Endothelial cell of umbilical vein (primary cell): ENCODE measurements around the gene PELI2. TPM values are rescaled to one million over a fixed set of nuclear protein-coding genes. Genes with fewer than 3 reads are reported as not detected.

Experiments used
- BruUV-seq: library from RNA; stranded (reverse); fragments of 400-500 nt; replicated peaks from 2 replicates; lab custom pipeline; 2021; lab: Mats Ljungman, UMichigan
- CTCF ChIA-PET: fragments of 300-600, 350-600 bp; sonication (Branson Sonifier 250); formaldehyde crosslinking; loops from one replicate; lab custom pipeline; 2021; ENCODE audit warnings: antibody characterized with exemption, inconsistent platforms; lab: Charles Lee
- POLR2A ChIA-PET: fragments of 300-600, 350-600 bp; sonication (Branson Sonifier 250); formaldehyde crosslinking; loops from one replicate; lab custom pipeline; 2021; ENCODE audit warnings: antibody characterized with exemption, inconsistent platforms; lab: Charles Lee
- DNase-seq: peaks from one replicate; pipeline ENCODE4 v3.0.0-alpha.2; 2011; ENCODE audit warnings: low read depth, low spot score
- FAIRE-seq: peaks from 2 replicates; lab custom pipeline; 2011; peaks lifted over from hg19 to GRCh38; lab: Jason Lieb, UNC
- H2AFZ ChIP-seq: 2 replicates; pipeline ENCODE4 v1.6.0; 2012; ENCODE audit warnings: low read depth, low read length, control low read depth, inconsistent platforms
- H3K27ac ChIP-seq: 2 replicates; pipeline ENCODE4 v1.5.1; 2011; ENCODE audit warnings: low read depth, mild to moderate bottlenecking, control low read depth, low read length, moderate library complexity; ENCODE audit not compliant: insufficient read depth
- H3K27me3 ChIP-seq, 2 experiments: 2 replicates each; pipeline versions ENCODE4 v1.6.0 to v1.6.1; 2011; ENCODE audit warnings: low read length in 2 of 2, mixed read lengths in 1 of 2; ENCODE audit not compliant: control insufficient read depth in 2 of 2, insufficient read depth in 2 of 2
- H3K36me3 ChIP-seq, 2 experiments: 2 replicates in 1 of 2; 3 replicates in 1 of 2; pipeline ENCODE4 v1.5.1; 2011; ENCODE audit warnings: low read length in 2 of 2, mild to moderate bottlenecking in 1 of 2, moderate library complexity in 1 of 2; ENCODE audit not compliant: control insufficient read depth in 2 of 2, insufficient read depth in 2 of 2; ENCODE audit errors: extremely low read depth in 1 of 2
- H3K4me1 ChIP-seq: 3 replicates; pipeline ENCODE4 v1.5.1; 2011; ENCODE audit warnings: mild to moderate bottlenecking, low read length; ENCODE audit not compliant: control insufficient read depth, insufficient read depth; ENCODE audit errors: extremely low read depth
- H3K4me2 ChIP-seq: 2 replicates; pipeline ENCODE4 v1.6.1; 2011; ENCODE audit warnings: low read length, control low read depth, mixed read lengths; ENCODE audit not compliant: insufficient read depth
- H3K4me3 ChIP-seq, 3 experiments: fragments of 200-600 bp in 1 of 3; sonication (generic), shearing (Covaris generic) in 1 of 3; replicated peaks in 1 of 3; 2 replicates each; pipeline ENCODE4 v1.5.1; 2011 to 2016; ENCODE audit warnings: control low read depth in 3 of 3, low read length in 3 of 3, mild to moderate bottlenecking in 2 of 3, inconsistent platforms in 1 of 3, low read depth in 1 of 3, moderate library complexity in 1 of 3; ENCODE audit not compliant: insufficient read depth in 1 of 3
- H3K79me2 ChIP-seq: 2 replicates; pipeline ENCODE4 v1.6.0; 2012; ENCODE audit warnings: low read length, inconsistent platforms; ENCODE audit not compliant: control insufficient read depth, insufficient read depth
- H3K9ac ChIP-seq: replicated peaks from 2 replicates; pipeline ENCODE3; 2011; ENCODE audit warnings: low read length, control low read depth; ENCODE audit not compliant: insufficient read depth; ENCODE audit errors: extremely low read depth
- H3K9me1 ChIP-seq: replicated peaks from 3 replicates; pipeline ENCODE4 v1.6.0; 2011; ENCODE audit warnings: mild to moderate bottlenecking, low read length; ENCODE audit not compliant: control insufficient read depth, insufficient read depth; ENCODE audit errors: extremely low read depth
- H3K9me3 ChIP-seq: replicated peaks from 2 replicates; pipeline ENCODE4 v1.5.1; 2012; ENCODE audit warnings: low read length, inconsistent platforms; ENCODE audit not compliant: control insufficient read depth, insufficient read depth
- H4K20me1 ChIP-seq: replicated peaks from 2 replicates; pipeline ENCODE3; 2011; ENCODE audit warnings: mild to moderate bottlenecking, low read length; ENCODE audit not compliant: control insufficient read depth, insufficient read depth; ENCODE audit errors: extremely low read depth
- CTCF ChIP-seq, 2 donors: IDR thresholded peaks; 1 replicate in 1 of 2; 2 replicates in 1 of 2; pipeline ENCODE4 v1.5.1; 2011; ENCODE audit warnings: low read length in 2 of 2, mild to moderate bottlenecking in 2 of 2, moderate library complexity in 2 of 2, control low read depth in 1 of 2, inconsistent platforms in 1 of 2, low read depth in 1 of 2; ENCODE audit not compliant: insufficient read depth in 1 of 2; ENCODE audit errors: extremely low read depth in 1 of 2
- EZH2 ChIP-seq: IDR thresholded peaks from 2 replicates; pipeline ENCODE4 v1.6.1; 2012; ENCODE audit warnings: borderline replicate concordance, low read depth, mild to moderate bottlenecking, moderate library complexity, low read length, inconsistent platforms; ENCODE audit not compliant: severe bottlenecking
- FOS ChIP-seq: IDR thresholded peaks from 2 replicates; pipeline ENCODE4 v1.6.1; 2011; ENCODE audit warnings: mild to moderate bottlenecking, low read length, moderate library complexity, borderline replicate concordance; ENCODE audit not compliant: insufficient read depth
- GATA2 ChIP-seq: IDR thresholded peaks from 2 replicates; pipeline ENCODE4 v1.7.0; 2011; ENCODE audit warnings: low read depth, mild to moderate bottlenecking, moderate library complexity, mixed read lengths, low read length; ENCODE audit not compliant: insufficient read length, insufficient read depth
- JUN ChIP-seq: IDR thresholded peaks from 2 replicates; pipeline ENCODE4 v1.6.1; 2011; ENCODE audit warnings: borderline replicate concordance, low read depth; ENCODE audit not compliant: insufficient read length, insufficient read depth
- MAX ChIP-seq: IDR thresholded peaks from 2 replicates; pipeline ENCODE4 v1.6.1; 2011; ENCODE audit not compliant: insufficient read depth, insufficient read length
- MYC ChIP-seq: IDR thresholded peaks from one replicate; pipeline ENCODE4 v1.6.1; 2011; ENCODE audit warnings: mild to moderate bottlenecking, low read depth, low read length
- POLR2A ChIP-seq: IDR thresholded peaks from 2 replicates; pipeline ENCODE4 v1.6.1; 2012; ENCODE audit warnings: low read depth, mild to moderate bottlenecking, control low read depth, low read length
- POLR2AphosphoS5 ChIP-seq: IDR thresholded peaks from 2 replicates; pipeline ENCODE4 v1.6.1; 2012; ENCODE audit warnings: low read depth, mild to moderate bottlenecking, control low read depth, low read length, moderate library complexity; ENCODE audit not compliant: insufficient read depth
- dilution Hi-C: fragments of 300-500 bp; cut with MboI; formaldehyde crosslinking; loops from one replicate; pipeline ENCODE4 v1.15.0; 2019; ENCODE audit warnings: low sequenced_read_pairs; ENCODE audit not compliant: extremely low pct_ligation_motif_present
- intact Hi-C: fragments of 100-400 bp; cut with micrococcal nuclease; formaldehyde crosslinking; loops from one replicate; pipeline ENCODE4 v1.10.0; 2022
- polyA plus RNA-seq, 4 experiments: library from polyadenylated mRNA; depleted of rRNA in 3 of 4; stranded (reverse) in 3 of 4; unstranded in 1 of 4; fragments of >200 nt; gene quantifications; 2 replicates each; pipeline versions ENCODE4 v1.2.1 to v1.2.3, GENCODE V29; 2011 to 2012; ENCODE audit warnings: missing spikeins in 1 of 4
- total RNA-seq: library from RNA; stranded (reverse); gene quantifications from 2 replicates; pipeline ENCODE4 v1.2.3, GENCODE V29; 2021

PELI2 gene
- total and polyA plus RNA-seq, 2 donors (not counting 3 experiments of a cell fraction or from before 2014, with no cell fraction given) = 11.5 to 13.0 TPM

GRCh38 chr14:56278383-56278782, 160.2 kb downstream of the PELI2 start:
- no peaks in the 10 kb centered on the region for H3K79me2 ChIP-seq
- no peak overlapping the region for H3K27ac ChIP-seq
- FAIRE-seq (no peak), DNase-seq (no peak)
- ChIA-PET CTCF (interaction anchor here (1.1 to 1.2 kb wide), 2 partner anchors 34 to 62 kb away, joined by 3 to 4 read pairs; no protein-coding TSS in a partner anchor), POLR2A (no interaction called here)
- intact Hi-C loops = loop anchor here (5.0 kb wide), 1 partner anchor 134 kb away; no protein-coding TSS in a partner anchor
- H3K9ac ChIP-seq = no peak overlapping the region
- dilution Hi-C loops = no loop called here
- no peak overlapping the region for H2AFZ ChIP-seq
- no peaks in the 10 kb centered on the region for H3K9me1 ChIP-seq
- TF ChIP-seq GATA2 (no peak), POLR2A (no peak), POLR2AphosphoS5 (no peak), MYC (no peak), EZH2 (no peak), JUN (no peak), MAX (no peak), CTCF (IDR thresholded peaks at IDR 0.05; ENCODE audit: extremely low read depth in 1 of 2, insufficient read depth in 1 of 2, low read depth in 1 of 2, low read length in 2 of 2) (no peak), FOS (no peak)
- no peaks in the 10 kb centered on the region for H3K36me3 ChIP-seq
- H3K4me3 ChIP-seq = no peak overlapping the region
- peaks cover 7% of the 10 kb centered on the region for H3K4me1 ChIP-seq
- no peaks in the 10 kb centered on the region for H3K9me3 ChIP-seq
- H3K27me3 ChIP-seq = no peaks in the 10 kb centered on the region
- H4K20me1 ChIP-seq = no peaks in the 10 kb centered on the region
- no peak overlapping the region for H3K4me2 ChIP-seq
- BruUV-seq = no TSS peak
